Measurements from ENCODE around the gene SECISBP2. TPM values are rescaled to one million over a fixed set of nuclear protein-coding genes. Genes with fewer than 3 reads are reported as not detected.

SECISBP2 gene
- total and polyA plus RNA-seq, 3 experiments from 2014 or later = 22.4 to 37.0 (median 36.7) TPM

DNA sequence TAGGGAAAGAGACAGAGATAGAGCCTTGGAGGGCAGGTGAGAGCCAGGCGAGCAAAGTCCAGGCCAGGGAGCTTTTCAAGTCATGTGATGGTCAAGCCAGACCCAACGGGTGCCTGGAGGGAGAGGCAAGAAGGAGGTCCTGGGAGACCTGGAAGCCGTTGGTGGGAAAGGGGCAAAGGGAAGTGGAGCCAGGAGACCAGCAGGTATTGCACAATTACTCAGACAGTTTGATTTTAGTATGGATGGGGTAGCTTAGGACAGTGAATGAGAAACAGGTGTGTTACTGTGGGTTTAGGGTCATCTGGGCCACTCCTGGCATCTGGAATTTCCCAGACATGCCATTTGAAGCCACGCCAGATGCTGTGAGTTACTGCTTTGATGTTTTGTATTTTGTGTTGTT, 5.1 kb downstream of the SECISBP2 start:
- no peak overlapping the region for H3K27ac ChIP-seq (ENCODE audit: low read depth, low read length)
- Mint-ChIP-seq H3K27me3 (no peaks in the 10 kb centered on the region), H3K27ac (peak overlapping the region in 6 of 8 donors; percentile 18 to 98 (median 64)), H3K9me3 (no peaks in the 10 kb centered on the region), H3K4me1 (peaks cover 53 to 72% (median 69%) of the 10 kb centered on the region in 3 donors), H3K36me3 (peaks cover 0 to 88% (median 5%) of the 10 kb centered on the region in 3 donors), H3K4me3 (no peak overlapping the region)
- CTCF ChIA-PET = interaction anchor here (0.7 to 1.4 kb wide), 2 partner anchors 24 to 64 kb away, joined by 3 read pairs; no protein-coding TSS in a partner anchor
- DNase-seq = no peak
- no peaks in the 10 kb centered on the region for H3K27me3 ChIP-seq (ENCODE audit: insufficient read depth, low read length, poor library complexity, severe bottlenecking)
- POLR2A ChIA-PET = no interaction called here
- H3K4me3 ChIP-seq (ENCODE audit: low read length) = no peak overlapping the region
- no peaks in the 10 kb centered on the region for H3K9me3 ChIP-seq (ENCODE audit: low read length)
- H3K36me3 ChIP-seq (ENCODE audit: insufficient read depth, low read length) = peaks cover 14% of the 10 kb centered on the region
- H3K4me1 ChIP-seq (ENCODE audit: insufficient read depth, low read length) = peaks cover 37% of the 10 kb centered on the region

GRCh38 chr9:89325733-89326132, 7.4 kb downstream of the SECISBP2 start:
- no peaks in the 10 kb centered on the region for H3K27me3 ChIP-seq (ENCODE audit: insufficient read depth, low read length, poor library complexity, severe bottlenecking)
- no peak overlapping the region for H3K4me3 ChIP-seq (ENCODE audit: low read length)
- Mint-ChIP-seq H3K4me3 (no peak overlapping the region), H3K36me3 (peaks cover 4 to 94% (median 13%) of the 10 kb centered on the region in 3 donors), H3K9me3 (no peaks in the 10 kb centered on the region), H3K27ac (peak overlapping the region in 4 of 8 donors; percentile 16 to 45 (median 17)), H3K4me1 (peaks cover 41 to 58% (median 50%) of the 10 kb centered on the region in 3 donors), H3K27me3 (no peaks in the 10 kb centered on the region)
- POLR2A ChIA-PET = no interaction called here
- DNase-seq = no peak
- peaks cover 34% of the 10 kb centered on the region for H3K36me3 ChIP-seq (ENCODE audit: insufficient read depth, low read length)
- no peaks in the 10 kb centered on the region for H3K9me3 ChIP-seq (ENCODE audit: low read length)
- H3K4me1 ChIP-seq (ENCODE audit: insufficient read depth, low read length) = peaks cover 20% of the 10 kb centered on the region
- CTCF ChIA-PET = interaction anchor here (1.5 kb wide), 1 partner anchor 223 kb away, joined by 6 read pairs; no protein-coding TSS in a partner anchor
- H3K27ac ChIP-seq (ENCODE audit: low read depth, low read length) = no peak overlapping the region

DNA sequence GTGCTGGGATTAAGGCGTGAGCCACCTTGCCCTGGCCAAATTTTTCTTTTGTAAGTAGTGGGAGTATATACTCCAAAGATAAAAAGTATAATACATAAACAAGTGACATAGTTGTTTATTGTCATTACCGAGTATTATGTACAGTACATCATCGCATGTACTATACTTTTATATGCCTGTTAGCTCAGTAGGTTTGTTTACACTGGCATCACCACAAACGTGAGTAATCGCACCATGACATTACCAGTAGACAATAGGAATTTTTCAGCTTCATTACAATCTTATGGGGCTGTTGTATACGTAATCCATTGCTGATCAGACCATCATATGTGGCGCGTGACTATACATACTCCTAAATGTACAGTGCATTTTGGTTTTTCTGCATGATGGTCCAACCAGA, 9.8 kb downstream of the SECISBP2 start:
- Mint-ChIP-seq H3K27me3 (no peaks in the 10 kb centered on the region), H3K27ac (no peak overlapping the region), H3K36me3 (peaks cover 8 to 93% (median 8%) of the 10 kb centered on the region in 3 donors), H3K4me3 (no peak overlapping the region), H3K4me1 (peaks cover 24 to 44% (median 33%) of the 10 kb centered on the region in 3 donors), H3K9me3 (no peaks in the 10 kb centered on the region)
- POLR2A ChIA-PET = no interaction called here
- H3K27ac ChIP-seq (ENCODE audit: low read depth, low read length) = no peak overlapping the region
- CTCF ChIA-PET = no interaction called here
- no peak for DNase-seq
- peaks cover 12% of the 10 kb centered on the region for H3K4me1 ChIP-seq (ENCODE audit: insufficient read depth, low read length)
- H3K4me3 ChIP-seq (ENCODE audit: low read length) = no peak overlapping the region
- H3K27me3 ChIP-seq (ENCODE audit: insufficient read depth, low read length, poor library complexity, severe bottlenecking) = no peaks in the 10 kb centered on the region
- H3K36me3 ChIP-seq (ENCODE audit: insufficient read depth, low read length) = peaks cover 44% of the 10 kb centered on the region
- no peaks in the 10 kb centered on the region for H3K9me3 ChIP-seq (ENCODE audit: low read length)

- CTCF ChIA-PET = interaction anchor here (1.2 kb wide), 1 partner anchor 11 kb away, joined by 3 read pairs; the partner anchor contains the start of gene SECISBP2
- peak overlapping the region in 1 of 8 donors; percentile 35 for H3K27ac Mint-ChIP-seq
- H3K4me3 ChIP-seq (ENCODE audit: low read length) = no peak overlapping the region
Measured at GRCh38 chr9:89329917-89330316, 11.6 kb downstream of the SECISBP2 start.

DNA sequence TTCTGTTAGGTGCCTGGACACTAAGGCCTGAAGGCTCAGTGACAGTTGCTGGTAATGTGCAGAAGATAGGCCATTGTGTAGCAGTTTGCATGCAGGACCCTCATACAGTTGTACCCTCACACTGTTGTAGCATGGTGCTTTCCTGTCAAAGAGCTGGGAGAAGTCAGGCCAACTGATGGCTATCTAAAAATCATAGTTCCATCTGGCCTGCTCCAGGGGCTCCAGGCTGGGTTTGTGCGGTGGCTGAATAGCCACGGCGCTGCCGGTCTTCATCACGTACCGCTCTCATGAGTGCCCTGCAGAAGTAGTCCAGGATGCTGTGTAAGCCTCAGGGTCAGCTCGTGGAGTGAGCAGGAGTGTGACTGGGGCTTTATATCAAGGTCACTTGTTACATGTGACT, 12.2 kb downstream of the SECISBP2 start:
- DNase-seq = no peak
- Mint-ChIP-seq H3K4me3 (no peak overlapping the region), H3K27me3 (no peaks in the 10 kb centered on the region), H3K9me3 (no peaks in the 10 kb centered on the region), H3K36me3 (peaks cover 15 to 92% (median 16%) of the 10 kb centered on the region in 3 donors), H3K4me1 (peaks cover 10 to 20% (median 17%) of the 10 kb centered on the region in 3 donors), H3K27ac (no peak overlapping the region)
- H3K9me3 ChIP-seq (ENCODE audit: low read length) = no peaks in the 10 kb centered on the region
- H3K4me3 ChIP-seq (ENCODE audit: low read length) = no peak overlapping the region
- no peaks in the 10 kb centered on the region for H3K4me1 ChIP-seq (ENCODE audit: insufficient read depth, low read length)
- ChIA-PET CTCF (interaction anchor here (1.6 kb wide), 1 partner anchor 219 kb away, joined by 3 read pairs; no protein-coding TSS in a partner anchor), POLR2A (no interaction called here)
- H3K27me3 ChIP-seq (ENCODE audit: insufficient read depth, low read length, poor library complexity, severe bottlenecking) = no peaks in the 10 kb centered on the region
- H3K27ac ChIP-seq (ENCODE audit: low read depth, low read length) = no peak overlapping the region
- peaks cover 60% of the 10 kb centered on the region for H3K36me3 ChIP-seq (ENCODE audit: insufficient read depth, low read length)

More at GRCh38 chr9:89329917-89330316, 11.6 kb downstream of the SECISBP2 start:
- H3K4me1 Mint-ChIP-seq = peaks cover 10 to 26% (median 23%) of the 10 kb centered on the region in 3 donors
- Histone ChIP-seq H3K9me3 (ENCODE audit: low read length) (no peaks in the 10 kb centered on the region), H3K4me1 (ENCODE audit: insufficient read depth, low read length) (no peaks in the 10 kb centered on the region), H3K27me3 (ENCODE audit: insufficient read depth, low read length, poor library complexity, severe bottlenecking) (no peaks in the 10 kb centered on the region), H3K27ac (ENCODE audit: low read depth, low read length) (no peak overlapping the region), H3K36me3 (ENCODE audit: insufficient read depth, low read length) (peaks cover 60% of the 10 kb centered on the region)
- H3K9me3 Mint-ChIP-seq = no peaks in the 10 kb centered on the region
- H3K36me3 Mint-ChIP-seq = peaks cover 15 to 93% (median 16%) of the 10 kb centered on the region in 3 donors
- DNase-seq = no peak
- POLR2A ChIA-PET = no interaction called here
- no peaks in the 10 kb centered on the region for H3K27me3 Mint-ChIP-seq
- no peak overlapping the region for H3K4me3 Mint-ChIP-seq

GRCh38 chr9:89339807-89340206, 21.5 kb downstream of the SECISBP2 start:
- peak overlapping the region in 1 of 8 donors; percentile 33 for H3K27ac Mint-ChIP-seq
- Histone ChIP-seq H3K4me1 (ENCODE audit: insufficient read depth, low read length) (no peaks in the 10 kb centered on the region), H3K27me3 (ENCODE audit: insufficient read depth, low read length, poor library complexity, severe bottlenecking) (no peaks in the 10 kb centered on the region), H3K36me3 (ENCODE audit: insufficient read depth, low read length) (peaks cover 70% of the 10 kb centered on the region), H3K9me3 (ENCODE audit: low read length) (no peaks in the 10 kb centered on the region), H3K27ac (ENCODE audit: low read depth, low read length) (no peak overlapping the region), H3K4me3 (ENCODE audit: low read length) (no peak overlapping the region)
- H3K4me3 Mint-ChIP-seq = no peak overlapping the region
- no peaks in the 10 kb centered on the region for H3K27me3 Mint-ChIP-seq
- ChIA-PET POLR2A (no interaction called here), CTCF (no interaction called here)
- no peaks in the 10 kb centered on the region for H3K9me3 Mint-ChIP-seq
- peaks cover 29 to 93% (median 46%) of the 10 kb centered on the region in 3 donors for H3K36me3 Mint-ChIP-seq
- peaks cover 13 to 42% (median 23%) of the 10 kb centered on the region in 3 donors for H3K4me1 Mint-ChIP-seq
- no peak for DNase-seq

- no peaks in the 10 kb centered on the region for H3K27me3 ChIP-seq (ENCODE audit: insufficient read depth, low read length, poor library complexity, severe bottlenecking)
- peaks cover 34 to 94% (median 50%) of the 10 kb centered on the region in 3 donors for H3K36me3 Mint-ChIP-seq
- no peak overlapping the region for H3K27ac ChIP-seq (ENCODE audit: low read depth, low read length)
- peak overlapping the region in 3 of 8 donors; percentile 30 to 34 (median 33) for H3K27ac Mint-ChIP-seq
- H3K27me3 Mint-ChIP-seq = no peaks in the 10 kb centered on the region
- H3K9me3 Mint-ChIP-seq = no peaks in the 10 kb centered on the region
- no peak overlapping the region for H3K4me3 Mint-ChIP-seq
- no peaks in the 10 kb centered on the region for H3K4me1 ChIP-seq (ENCODE audit: insufficient read depth, low read length)
- H3K9me3 ChIP-seq (ENCODE audit: low read length) = no peaks in the 10 kb centered on the region
- no peak overlapping the region for H3K4me3 ChIP-seq (ENCODE audit: low read length)
- POLR2A ChIA-PET = no interaction called here
- DNase-seq = no peak
- peaks cover 75% of the 10 kb centered on the region for H3K36me3 ChIP-seq (ENCODE audit: insufficient read depth, low read length)
- peaks cover 13 to 47% (median 23%) of the 10 kb centered on the region in 3 donors for H3K4me1 Mint-ChIP-seq
- CTCF ChIA-PET = no interaction called here
Measured at GRCh38 chr9:89340332-89340731, 22.0 kb downstream of the SECISBP2 start.

- peak overlapping the region in 1 of 8 donors; percentile 68 for H3K27ac Mint-ChIP-seq
- DNase-seq = no peak
- CTCF ChIA-PET = interaction anchor here (0.7 kb wide), 1 partner anchor 207 kb away, joined by 3 read pairs; no protein-coding TSS in a partner anchor
- H3K4me3 Mint-ChIP-seq = no peak overlapping the region
- POLR2A ChIA-PET = no interaction called here
- no peak overlapping the region for H3K27ac ChIP-seq (ENCODE audit: low read depth, low read length)
- no peak overlapping the region for H3K4me3 ChIP-seq (ENCODE audit: low read length)
- no peaks in the 10 kb centered on the region for H3K9me3 Mint-ChIP-seq
- H3K27me3 Mint-ChIP-seq = no peaks in the 10 kb centered on the region
- no peaks in the 10 kb centered on the region for H3K27me3 ChIP-seq (ENCODE audit: insufficient read depth, low read length, poor library complexity, severe bottlenecking)
- H3K36me3 Mint-ChIP-seq = peaks cover 35 to 97% (median 59%) of the 10 kb centered on the region in 3 donors
- H3K36me3 ChIP-seq (ENCODE audit: insufficient read depth, low read length) = peaks cover 83% of the 10 kb centered on the region
- no peaks in the 10 kb centered on the region for H3K4me1 ChIP-seq (ENCODE audit: insufficient read depth, low read length)
- no peaks in the 10 kb centered on the region for H3K9me3 ChIP-seq (ENCODE audit: low read length)
- peaks cover 16 to 59% (median 23%) of the 10 kb centered on the region in 3 donors for H3K4me1 Mint-ChIP-seq
Measured at GRCh38 chr9:89342213-89342612, 23.9 kb downstream of the SECISBP2 start.
